Measurements from ENCODE around the gene TMEM179. TPM values are rescaled to one million over a fixed set of nuclear protein-coding genes. Genes with fewer than 3 reads are reported as not detected.
"Not testable (repeated sequence)": the region's sequence is repeated elsewhere in the genome, so short reads cannot be mapped to it uniquely, and the experiment has no call there.

The TMEM179 gene
- total RNA-seq (2014; rRNA removed; shearing (Covaris generic)): 1.9 and 3.2 TPM in 2 replicates

DNA sequence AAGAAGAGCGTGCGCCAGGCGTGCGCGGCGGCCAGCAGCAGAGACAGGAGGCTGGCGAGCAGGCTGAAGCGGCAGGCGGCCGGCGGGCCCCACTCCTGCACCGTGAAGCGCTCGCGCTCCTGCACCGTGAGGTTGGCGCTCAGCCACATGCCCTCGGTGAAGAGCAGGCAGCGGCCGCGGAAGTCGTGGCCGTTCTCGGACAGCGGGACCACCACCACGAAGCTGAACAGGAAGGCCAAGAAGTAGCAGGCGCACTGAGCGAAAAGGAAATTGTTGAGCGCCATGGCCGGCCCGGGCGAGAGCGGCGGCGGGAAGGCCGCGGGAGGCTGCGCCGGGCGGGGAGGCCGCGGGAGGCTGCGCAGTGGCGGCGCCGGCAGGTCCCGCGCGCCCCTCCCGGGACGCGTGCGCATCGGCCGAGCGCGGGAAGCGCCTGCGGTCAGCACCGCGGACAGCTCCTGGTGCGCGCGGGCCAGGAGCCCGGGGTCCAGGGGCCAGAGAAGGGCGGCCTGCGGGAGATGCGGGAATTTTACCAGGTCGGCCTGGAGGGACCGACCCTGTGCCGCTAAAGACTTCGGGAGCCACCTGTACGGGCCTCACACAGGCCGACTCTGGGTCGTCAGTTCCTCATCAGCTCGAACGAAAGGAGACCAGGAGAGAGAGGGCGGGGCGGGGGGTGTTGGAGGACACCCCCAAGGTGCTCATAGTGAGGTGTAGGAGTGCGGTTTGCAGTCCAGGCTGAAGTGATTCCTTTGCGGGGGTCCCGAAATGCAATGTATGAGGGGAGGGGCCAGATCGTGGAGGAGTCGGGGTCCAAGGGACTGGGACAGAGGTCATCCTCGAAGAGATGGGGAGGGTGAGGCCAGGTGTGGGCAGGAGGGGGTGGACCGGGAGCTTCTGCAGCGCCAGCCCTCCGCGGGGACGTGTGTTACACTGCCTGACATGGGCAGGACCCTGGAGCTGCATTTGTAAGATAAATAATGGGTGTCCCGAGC, at the start of gene TMEM179:
Gene TMEM179 (minus strand): TSS at position 315 of the 992 bp plus-strand sequence. CDS start 31 bp downstream, at position 284.
- H3K27me3 ChIP-seq (ENCODE audit: control insufficient read depth, insufficient read depth, low read length): peaks cover 18% of the 10 kb centered on the region
- H3K36me3 ChIP-seq (replicated peaks; ENCODE audit: control insufficient read depth, insufficient read depth, low read length): no peaks in the 10 kb centered on the region
- peak; percentile 98 for DNase-seq
- H3K4me3 ChIP-seq (ENCODE audit: insufficient read depth, low read depth, low read length): peak within 1 kb of the TSS; percentile 41

DNA sequence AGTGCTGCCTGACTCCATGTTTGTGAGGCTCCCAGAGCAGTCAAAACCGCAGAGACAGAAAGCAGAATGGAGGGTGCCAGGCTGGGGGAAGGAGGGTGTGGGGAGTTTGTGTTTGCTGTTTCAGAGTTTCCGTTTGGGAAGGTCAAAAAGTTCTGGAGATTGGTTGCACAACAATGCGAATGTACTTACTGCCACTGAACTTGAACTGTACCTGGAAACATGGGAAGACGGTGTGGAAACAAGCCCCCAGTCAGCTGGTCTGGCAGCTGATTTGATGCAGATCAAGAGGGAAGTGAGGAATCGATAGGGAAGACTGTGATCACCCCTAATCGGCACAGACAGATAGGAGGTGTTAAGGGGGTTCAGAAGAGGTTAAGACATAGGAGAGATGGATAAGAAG, 49.5 kb upstream of the TMEM179 start:
- H3K27me3 ChIP-seq (ENCODE audit: control insufficient read depth, insufficient read depth, low read length): peaks cover 1% of the 10 kb centered on the region
- no peaks in the 10 kb centered on the region for H3K36me3 ChIP-seq (replicated peaks; ENCODE audit: control insufficient read depth, insufficient read depth, low read length)
- DNase-seq: no peak
- H3K4me3 ChIP-seq (ENCODE audit: insufficient read depth, low read depth, low read length): no peak overlapping the region

DNA sequence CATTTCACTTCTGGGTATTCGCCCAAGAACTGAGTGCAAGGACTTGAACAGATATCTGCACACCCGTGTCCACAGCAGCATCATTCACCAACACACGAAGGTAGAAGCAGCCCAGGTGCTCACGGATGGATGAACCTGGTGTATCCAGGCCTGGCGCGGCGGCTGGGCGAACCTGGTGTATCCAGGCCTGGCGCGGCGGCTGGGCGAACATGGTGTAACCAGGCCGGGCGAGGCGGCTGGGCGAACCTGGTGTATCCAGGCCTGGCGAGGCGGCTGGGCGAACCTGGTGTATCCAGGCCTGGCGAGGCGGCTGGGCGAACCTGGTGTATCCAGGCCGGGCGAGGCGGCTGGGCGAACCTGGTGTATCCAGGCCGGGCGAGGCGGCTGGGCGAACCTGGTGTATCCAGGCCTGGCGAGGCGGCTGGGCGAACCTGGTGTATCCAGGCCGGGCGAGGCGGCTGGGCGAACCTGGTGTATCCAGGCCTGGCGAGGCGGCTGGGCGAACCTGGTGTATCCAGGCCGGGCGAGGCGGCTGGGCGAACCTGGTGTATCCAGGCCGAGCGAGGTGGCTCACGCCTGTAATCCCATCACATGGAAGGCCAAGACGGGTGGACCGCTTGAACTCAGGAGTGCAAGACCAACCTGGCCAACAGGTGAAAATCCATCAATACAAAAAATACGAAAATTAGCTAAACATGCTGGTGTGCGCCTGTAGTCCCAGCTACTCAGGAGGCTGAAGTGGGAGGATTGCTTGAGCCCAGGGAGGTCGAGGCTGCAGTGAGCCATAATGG, 48.8 kb upstream of the TMEM179 start:
- H3K27me3 ChIP-seq (ENCODE audit: control insufficient read depth, insufficient read depth, low read length); H3K4me3 ChIP-seq (ENCODE audit: insufficient read depth, low read depth, low read length); H3K36me3 ChIP-seq (replicated peaks; ENCODE audit: control insufficient read depth, insufficient read depth, low read length); DNase-seq: not testable (repeated sequence)

DNA sequence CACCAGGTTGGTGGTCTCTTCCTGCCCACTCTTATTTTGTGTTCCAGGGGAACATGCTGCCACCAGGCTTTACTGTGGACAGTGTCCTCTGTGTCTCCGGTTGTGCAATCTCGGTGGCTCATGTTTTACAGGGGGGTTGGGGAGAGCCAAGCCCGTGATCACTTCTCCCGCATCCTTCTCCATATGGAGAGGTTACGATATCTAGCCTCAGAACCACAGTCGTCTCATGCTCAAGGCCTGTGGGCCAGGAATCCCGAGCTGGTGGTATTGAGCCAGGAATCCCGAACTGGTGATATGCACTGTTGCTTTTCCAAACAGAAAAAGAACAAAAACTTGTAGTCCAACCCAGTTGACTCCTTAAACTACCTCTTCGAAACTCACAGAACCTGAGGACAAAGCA, 47.8 kb upstream of the TMEM179 start:
- Histone ChIP-seq H3K4me3 (ENCODE audit: insufficient read depth, low read depth, low read length) (no peak overlapping the region), H3K36me3 (replicated peaks; ENCODE audit: control insufficient read depth, insufficient read depth, low read length) (no peaks in the 10 kb centered on the region), H3K27me3 (ENCODE audit: control insufficient read depth, insufficient read depth, low read length) (peaks cover 1% of the 10 kb centered on the region)
- DNase-seq: no peak

- H3K36me3 ChIP-seq (replicated peaks; ENCODE audit: control insufficient read depth, insufficient read depth, low read length): no peaks in the 10 kb centered on the region
- no peak overlapping the region for H3K4me3 ChIP-seq (ENCODE audit: insufficient read depth, low read depth, low read length)
- DNase-seq: peak; percentile 72
- peaks cover 1% of the 10 kb centered on the region for H3K27me3 ChIP-seq (ENCODE audit: control insufficient read depth, insufficient read depth, low read length)
These were observed 47.3 kb upstream of the TMEM179 start for GRCh38 chr14:104651876-104652260.

- peaks cover 1% of the 10 kb centered on the region for H3K27me3 ChIP-seq (ENCODE audit: control insufficient read depth, insufficient read depth, low read length)
- no peak overlapping the region for H3K4me3 ChIP-seq (ENCODE audit: insufficient read depth, low read depth, low read length)
- peak; percentile 59 for DNase-seq
- H3K36me3 ChIP-seq (replicated peaks; ENCODE audit: control insufficient read depth, insufficient read depth, low read length): no peaks in the 10 kb centered on the region
These were observed 46.7 kb upstream of the TMEM179 start for GRCh38 chr14:104650981-104651875.

DNA sequence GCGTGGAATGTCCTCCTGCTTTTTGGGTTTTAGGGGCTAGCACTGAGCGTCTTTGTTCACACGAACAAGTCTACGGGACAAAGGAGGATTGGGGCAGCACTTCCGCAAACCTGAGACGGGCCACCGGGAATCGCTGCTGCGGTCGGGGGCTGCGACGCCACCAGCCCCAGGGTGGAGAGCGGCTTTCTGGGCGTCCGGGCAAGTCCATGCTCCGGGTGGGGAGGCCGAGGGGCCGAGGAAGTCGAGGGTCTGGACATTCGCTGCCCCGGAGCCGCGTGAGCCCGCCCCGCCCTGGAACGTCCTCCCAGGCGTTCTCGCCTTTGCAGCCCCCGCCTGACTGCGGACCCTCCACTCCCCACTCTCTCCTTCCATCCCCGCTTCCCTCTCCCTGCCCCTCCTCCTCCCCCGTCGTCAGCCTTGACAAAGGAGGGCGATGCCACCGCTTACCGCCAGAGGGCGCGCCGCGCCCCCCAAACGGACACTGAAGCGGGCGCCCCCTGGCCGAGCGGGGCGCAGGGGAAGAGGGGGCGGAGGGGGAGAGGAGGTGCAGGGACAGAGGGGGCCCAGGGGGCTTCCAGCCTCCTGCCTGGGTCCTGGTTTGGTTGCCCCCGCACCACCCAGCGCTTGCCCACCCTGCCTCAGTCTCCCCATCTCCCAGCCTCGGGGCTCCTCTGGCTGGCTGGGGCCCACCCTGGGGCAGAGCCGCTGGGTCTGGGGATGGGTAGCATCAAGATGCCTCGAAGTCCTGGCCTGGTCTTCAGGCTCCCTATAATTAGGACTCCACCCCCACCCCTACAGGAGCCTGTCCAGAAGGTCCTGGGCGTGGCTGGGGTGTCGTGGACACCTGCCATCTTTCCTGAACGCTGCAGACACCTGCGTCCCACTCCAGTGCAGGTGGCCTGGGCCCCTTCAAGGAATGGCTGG, 45.7 kb upstream of the TMEM179 start:
- peak overlapping the region; percentile 82 for H3K4me3 ChIP-seq (ENCODE audit: insufficient read depth, low read depth, low read length)
- peaks cover 1% of the 10 kb centered on the region for H3K27me3 ChIP-seq (ENCODE audit: control insufficient read depth, insufficient read depth, low read length)
- peak; percentile 99 for DNase-seq
- H3K36me3 ChIP-seq (replicated peaks; ENCODE audit: control insufficient read depth, insufficient read depth, low read length): no peaks in the 10 kb centered on the region

DNA sequence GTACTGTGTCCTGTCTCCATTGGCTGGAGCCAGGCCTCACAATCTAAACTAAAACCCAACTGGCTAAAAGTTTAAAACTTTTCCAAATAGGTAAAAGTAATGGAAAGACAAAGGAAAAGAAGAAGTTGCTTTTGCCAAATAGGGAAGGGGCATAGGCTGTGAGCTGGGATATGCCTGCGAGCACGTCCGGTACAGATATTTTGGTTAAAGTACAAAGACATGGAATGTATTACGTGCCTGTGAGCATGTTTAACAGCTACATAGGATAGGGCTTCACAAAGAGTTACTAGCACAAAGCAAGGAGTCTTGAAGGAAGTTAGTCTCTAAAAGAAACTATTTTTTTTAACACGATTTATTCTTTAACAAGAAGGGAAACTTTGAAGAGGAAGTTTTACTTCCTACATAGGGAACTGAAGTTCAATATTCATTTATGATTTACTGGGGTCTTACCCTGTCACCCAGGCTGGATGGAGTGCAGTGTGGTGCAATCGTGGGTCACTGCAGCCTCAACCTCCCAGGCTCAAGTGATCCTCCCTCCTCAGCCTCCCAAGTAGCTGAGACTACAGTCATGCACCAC, 43.0 kb upstream of the TMEM179 start:
- peaks cover 1% of the 10 kb centered on the region for H3K27me3 ChIP-seq (ENCODE audit: control insufficient read depth, insufficient read depth, low read length)
- no peaks in the 10 kb centered on the region for H3K36me3 ChIP-seq (replicated peaks; ENCODE audit: control insufficient read depth, insufficient read depth, low read length)
- DNase-seq: no peak
- H3K4me3 ChIP-seq (ENCODE audit: insufficient read depth, low read depth, low read length): no peak overlapping the region

- peaks cover 1% of the 10 kb centered on the region for H3K27me3 ChIP-seq (ENCODE audit: control insufficient read depth, insufficient read depth, low read length)
- no peak overlapping the region for H3K4me3 ChIP-seq (ENCODE audit: insufficient read depth, low read depth, low read length)
- H3K36me3 ChIP-seq (replicated peaks; ENCODE audit: control insufficient read depth, insufficient read depth, low read length): no peaks in the 10 kb centered on the region
- peak; percentile 29 for DNase-seq
These were observed 40.2 kb upstream of the TMEM179 start for GRCh38 chr14:104644656-104645378.

DNA sequence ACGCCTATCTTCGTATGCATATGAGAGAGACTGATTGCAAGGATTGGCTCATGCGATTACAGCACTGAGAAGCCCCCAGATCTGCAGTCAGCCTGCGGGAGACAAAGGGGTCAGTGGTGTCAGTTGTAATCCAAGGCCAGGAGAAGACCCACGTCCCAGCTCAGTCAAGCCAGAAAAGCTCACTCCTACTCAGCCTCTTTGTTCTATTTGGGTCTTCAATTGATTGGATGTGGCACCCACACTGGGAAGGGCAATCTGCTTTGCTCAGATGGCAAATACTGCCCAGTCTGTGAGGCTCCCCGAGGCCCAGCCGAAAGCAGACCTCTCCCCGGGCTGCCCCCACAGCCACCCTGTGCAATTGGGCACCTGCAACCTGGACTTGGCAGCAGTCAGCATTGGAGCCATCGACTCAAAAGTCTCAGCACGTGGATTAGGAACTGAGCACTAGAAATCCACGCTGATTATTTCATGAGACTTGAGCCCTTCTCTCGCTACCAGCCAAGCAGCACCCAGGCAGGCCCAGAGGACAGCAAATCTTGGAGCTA, 39.6 kb upstream of the TMEM179 start:
- DNase-seq: peak; percentile 33
- Histone ChIP-seq H3K4me3 (ENCODE audit: insufficient read depth, low read depth, low read length) (no peak overlapping the region), H3K36me3 (replicated peaks; ENCODE audit: control insufficient read depth, insufficient read depth, low read length) (no peaks in the 10 kb centered on the region), H3K27me3 (ENCODE audit: control insufficient read depth, insufficient read depth, low read length) (no peaks in the 10 kb centered on the region)

DNA sequence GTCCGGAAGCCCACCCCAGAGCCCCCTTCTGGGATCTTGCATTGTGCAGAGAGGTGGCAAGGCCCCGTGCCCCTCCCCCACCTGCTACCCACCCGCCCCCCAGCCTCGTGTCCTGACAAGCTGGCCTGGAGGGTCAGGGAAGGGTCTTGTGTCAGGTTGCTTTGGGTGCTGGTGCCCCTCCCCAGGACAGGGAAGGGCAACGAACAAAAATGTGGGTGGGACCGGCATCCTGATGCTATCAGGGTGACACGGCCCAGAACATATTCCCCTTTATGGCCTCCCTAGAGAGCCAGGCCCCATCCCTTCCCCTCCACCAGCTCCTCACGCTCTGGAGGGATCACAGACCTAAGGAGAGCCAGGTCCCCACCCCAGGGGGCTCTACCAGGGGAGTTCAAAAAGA, 38.7 kb upstream of the TMEM179 start:
- Histone ChIP-seq H3K36me3 (replicated peaks; ENCODE audit: control insufficient read depth, insufficient read depth, low read length) (no peaks in the 10 kb centered on the region), H3K27me3 (ENCODE audit: control insufficient read depth, insufficient read depth, low read length) (no peaks in the 10 kb centered on the region), H3K4me3 (ENCODE audit: insufficient read depth, low read depth, low read length) (no peak overlapping the region)
- peak; percentile 41 for DNase-seq

DNA sequence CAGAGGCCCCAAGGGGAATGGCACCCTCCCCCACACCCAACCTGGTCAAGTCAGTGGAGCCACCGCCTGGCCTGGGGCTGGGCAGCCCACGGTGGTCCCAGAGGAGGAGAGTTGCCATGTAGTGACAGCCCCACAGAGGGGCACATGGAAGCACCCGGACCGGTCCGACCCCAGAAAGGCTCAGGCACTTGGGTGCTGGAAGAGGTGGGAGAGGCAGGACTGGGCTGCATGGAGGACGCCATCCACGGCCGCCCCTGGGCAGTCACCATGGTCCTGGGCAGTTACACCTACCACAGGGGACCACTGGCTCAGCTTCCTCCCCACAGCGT, 37.9 kb upstream of the TMEM179 start:
- H3K4me3 ChIP-seq (ENCODE audit: insufficient read depth, low read depth, low read length): no peak overlapping the region
- H3K27me3 ChIP-seq (ENCODE audit: control insufficient read depth, insufficient read depth, low read length): no peaks in the 10 kb centered on the region
- peak; percentile 48 for DNase-seq
- H3K36me3 ChIP-seq (replicated peaks; ENCODE audit: control insufficient read depth, insufficient read depth, low read length): no peaks in the 10 kb centered on the region

All from H7 (cell line).